Measurements from ENCODE around the gene WDFY4. TPM values are rescaled to one million over a fixed set of nuclear protein-coding genes. Genes with fewer than 3 reads are reported as not detected.

The WDFY4 gene
- total and polyA plus RNA-seq, 8 donors: 0.15 to 8.0 (median 2.7) TPM

DNA sequence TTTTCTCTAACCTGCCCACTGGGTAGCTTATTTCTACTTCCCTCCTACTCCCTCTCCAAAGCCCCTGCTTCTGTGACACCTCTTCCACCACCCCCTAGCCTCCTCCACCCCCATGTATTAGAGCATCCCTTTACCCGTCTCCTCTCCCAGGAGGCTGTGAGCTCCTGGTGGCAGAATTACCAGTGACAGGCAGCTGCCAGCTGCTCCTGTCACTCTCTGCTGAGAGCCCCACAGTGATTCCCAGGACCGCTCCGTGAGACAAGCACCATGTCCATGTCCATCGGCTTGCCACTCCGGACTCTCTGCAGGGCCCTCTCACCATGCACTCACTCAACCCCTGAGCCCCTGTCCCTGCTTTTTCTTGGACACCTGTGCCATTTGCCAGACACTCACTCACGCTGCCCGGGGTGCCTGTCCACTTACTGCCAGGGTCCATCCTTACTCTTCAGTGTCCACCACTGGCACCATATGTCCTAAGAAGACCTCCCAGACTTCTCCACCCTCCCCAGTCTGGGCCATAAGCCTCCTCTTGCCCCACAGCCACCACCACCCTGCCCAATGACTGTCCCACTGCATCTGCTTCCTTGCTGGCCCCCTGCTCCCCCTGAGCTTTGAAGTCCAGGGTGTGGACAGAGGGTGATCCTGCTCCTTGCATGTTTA, 9.8 kb downstream of the WDFY4 start:
- WGBS, 5 donors: 88 to 94% (median 90%) methylated on average over 7 of the region's 7 CpGs
- TF ChIP-seq, protein P1, sequence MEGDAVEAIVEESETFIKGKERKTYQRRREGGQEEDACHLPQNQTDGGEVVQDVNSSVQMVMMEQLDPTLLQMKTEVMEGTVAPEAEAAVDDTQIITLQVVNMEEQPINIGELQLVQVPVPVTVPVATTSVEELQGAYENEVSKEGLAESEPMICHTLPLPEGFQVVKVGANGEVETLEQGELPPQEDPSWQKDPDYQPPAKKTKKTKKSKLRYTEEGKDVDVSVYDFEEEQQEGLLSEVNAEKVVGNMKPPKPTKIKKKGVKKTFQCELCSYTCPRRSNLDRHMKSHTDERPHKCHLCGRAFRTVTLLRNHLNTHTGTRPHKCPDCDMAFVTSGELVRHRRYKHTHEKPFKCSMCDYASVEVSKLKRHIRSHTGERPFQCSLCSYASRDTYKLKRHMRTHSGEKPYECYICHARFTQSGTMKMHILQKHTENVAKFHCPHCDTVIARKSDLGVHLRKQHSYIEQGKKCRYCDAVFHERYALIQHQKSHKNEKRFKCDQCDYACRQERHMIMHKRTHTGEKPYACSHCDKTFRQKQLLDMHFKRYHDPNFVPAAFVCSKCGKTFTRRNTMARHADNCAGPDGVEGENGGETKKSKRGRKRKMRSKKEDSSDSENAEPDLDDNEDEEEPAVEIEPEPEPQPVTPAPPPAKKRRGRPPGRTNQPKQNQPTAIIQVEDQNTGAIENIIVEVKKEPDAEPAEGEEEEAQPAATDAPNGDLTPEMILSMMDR (IDR thresholded peaks at IDR 0.05): no peak
- TF ChIP-seq EP300 (IDR thresholded peaks at IDR 0.05): no peak
- TF ChIP-seq POLR2A (IDR thresholded peaks at IDR 0.05): no peak
- no peak for TF ChIP-seq POLR2AphosphoS5 (IDR thresholded peaks at IDR 0.05)

DNA sequence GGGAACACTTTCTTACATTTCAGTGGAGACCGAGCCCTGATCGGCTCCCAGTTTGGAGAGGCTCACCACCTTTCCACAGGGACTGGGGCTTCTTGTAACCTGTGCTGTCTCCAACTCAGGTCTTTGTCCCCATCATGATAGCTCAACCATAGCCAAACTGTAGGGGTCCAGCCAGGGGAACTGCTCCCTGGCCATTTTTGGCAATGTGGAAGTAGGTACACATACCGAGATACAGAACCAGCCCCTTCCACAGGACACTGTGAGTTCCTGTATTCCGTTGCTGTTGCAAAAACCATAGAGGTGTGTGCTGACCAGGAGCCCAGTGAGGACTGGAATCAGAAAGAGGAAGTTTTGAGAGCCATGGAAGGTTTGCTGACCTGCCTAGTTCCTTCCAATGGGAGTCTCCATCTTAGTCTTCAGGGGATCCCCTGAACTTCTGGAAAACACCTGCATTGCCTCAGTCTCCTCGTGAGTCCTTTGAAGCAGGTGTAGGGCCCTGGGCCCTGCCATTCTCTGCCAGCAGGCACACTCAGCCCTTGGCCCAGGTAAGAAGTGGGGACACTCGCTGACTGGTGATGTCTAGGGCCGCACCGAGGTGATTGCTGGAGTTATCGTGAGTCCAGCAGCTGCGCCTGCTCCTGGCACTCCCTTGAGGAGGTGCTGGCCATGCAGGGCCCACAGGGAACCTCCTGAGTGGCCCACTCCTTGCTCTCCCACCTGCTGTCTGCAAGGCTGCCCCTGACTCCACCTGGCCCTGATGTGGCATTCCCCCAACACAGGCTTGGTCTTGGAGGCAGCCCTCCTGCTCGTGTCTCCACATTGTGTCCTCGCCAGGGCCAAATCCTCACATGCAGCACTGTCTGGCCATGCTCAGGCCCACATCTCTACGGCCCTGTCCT, 11.2 kb downstream of the WDFY4 start:
- DNase-seq: no peak
- peaks cover 0 to 5% (median 0%) of the 10 kb centered on the region in 3 donors for H3K27me3 ChIP-seq
- TF ChIP-seq POLR2AphosphoS5 (IDR thresholded peaks at IDR 0.05) (no peak), POLR2A (IDR thresholded peaks at IDR 0.05) (no peak), EP300 (IDR thresholded peaks at IDR 0.05) (no peak)
- TF ChIP-seq, protein P1 (IDR thresholded peaks at IDR 0.05): no peak
- no peak overlapping the region for H3K27ac ChIP-seq
- intact Hi-C loops (cut with DNase I; ENCODE audit: low total_unique reads): no loop called here
- 76 to 92% (median 83%) methylated on average over 8 to 13 of the region's 13 CpGs for WGBS, 5 donors
- H3K36me3 ChIP-seq: no peaks in the 10 kb centered on the region
- H3K4me1 ChIP-seq: no peaks in the 10 kb centered on the region
- H3K9me3 ChIP-seq: no peaks in the 10 kb centered on the region
- H3K4me3 ChIP-seq: no peak overlapping the region

More for the DNA sequence above, 9.8 kb downstream of the WDFY4 start:
- H3K27me3 ChIP-seq: peaks cover 0 to 8% (median 0%) of the 10 kb centered on the region in 3 donors
- H3K27ac ChIP-seq: no peak overlapping the region
- no peak for DNase-seq
- no peaks in the 10 kb centered on the region for H3K9me3 ChIP-seq
- no peaks in the 10 kb centered on the region for H3K36me3 ChIP-seq
- intact Hi-C loops (cut with DNase I; ENCODE audit: low total_unique reads): no loop called here
- no peak overlapping the region for H3K4me3 ChIP-seq
- no peaks in the 10 kb centered on the region for H3K4me1 ChIP-seq

DNA sequence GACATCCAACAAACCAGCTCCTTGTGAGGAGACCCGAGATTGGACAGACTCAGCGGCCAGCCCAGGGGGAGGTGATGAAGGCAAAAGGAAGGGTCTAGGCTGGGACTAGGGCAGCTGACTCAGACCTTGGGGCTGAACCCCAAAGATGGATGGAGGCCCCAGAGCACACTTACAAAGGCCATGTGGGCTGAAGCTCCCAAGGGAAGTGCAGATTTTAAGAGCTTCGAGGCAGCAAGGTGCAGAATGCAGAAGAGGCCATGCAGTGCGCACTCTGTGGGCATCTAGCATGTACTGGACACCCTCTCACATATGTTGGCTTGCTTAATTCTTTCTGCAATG, 11.8 kb downstream of the WDFY4 start:
- Histone ChIP-seq H3K27me3 (no peaks in the 10 kb centered on the region), H3K4me3 (no peak overlapping the region), H3K9me3 (no peaks in the 10 kb centered on the region), H3K4me1 (no peaks in the 10 kb centered on the region), H3K36me3 (no peaks in the 10 kb centered on the region), H3K27ac (no peak overlapping the region)
- 85 to 92% (median 87%) methylated on average over 4 of the region's 4 CpGs for WGBS, 5 donors
- intact Hi-C loops (cut with DNase I; ENCODE audit: low total_unique reads): no loop called here
- DNase-seq: no peak
- no peak for TF ChIP-seq POLR2A (IDR thresholded peaks at IDR 0.05)
- TF ChIP-seq POLR2AphosphoS5 (IDR thresholded peaks at IDR 0.05): no peak
- TF ChIP-seq EP300 (IDR thresholded peaks at IDR 0.05): no peak
- TF ChIP-seq, protein P1 (IDR thresholded peaks at IDR 0.05): no peak

DNA sequence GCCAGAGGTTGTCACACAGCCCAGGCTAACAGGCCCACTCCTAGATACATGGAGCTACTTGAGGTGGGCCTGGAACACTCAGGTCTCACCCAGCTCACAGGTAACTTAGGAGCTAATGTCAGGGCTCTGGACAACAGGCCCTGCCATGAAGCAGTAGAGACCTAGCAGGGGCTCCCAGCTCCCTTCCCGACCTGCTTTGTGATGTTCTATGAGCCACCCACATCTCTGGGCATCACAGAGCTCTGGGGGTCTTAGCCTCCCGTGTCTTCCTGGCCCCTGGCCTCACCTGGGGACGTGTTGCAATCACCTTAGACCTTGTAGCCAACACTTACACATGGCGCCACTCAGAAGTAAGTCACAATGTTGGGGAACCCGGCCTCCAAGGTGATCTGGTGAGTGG, 12.4 kb downstream of the WDFY4 start:
- Histone ChIP-seq H3K4me3 (no peak overlapping the region), H3K27me3 (no peaks in the 10 kb centered on the region), H3K4me1 (no peaks in the 10 kb centered on the region), H3K27ac (no peak overlapping the region), H3K36me3 (no peaks in the 10 kb centered on the region), H3K9me3 (no peaks in the 10 kb centered on the region)
- TF ChIP-seq, protein P1 (IDR thresholded peaks at IDR 0.05): no peak
- TF ChIP-seq POLR2A (IDR thresholded peaks at IDR 0.05): no peak
- DNase-seq: no peak
- WGBS, 5 donors: 58 to 83% (median 72%) methylated on average over 5 of the region's 5 CpGs
- intact Hi-C loops (cut with DNase I; ENCODE audit: low total_unique reads): no loop called here
